OCI-LY3 (cell line): Measurements from ENCODE around the gene CRMP1.

Source experiments
- EZH2phosphoT487 ChIP-seq: fragments of 200-600 bp; shearing (Covaris generic); IDR thresholded peaks from 2 replicates; pipeline ENCODE4 v1.6.1; 2018; ENCODE audit warnings: antibody characterized with exemption, mixed run types, low read depth
- TF ChIP-seq, protein P1 (sequence below): fragments of 200-600, 300-600 bp; sonication (generic); IDR thresholded peaks from 2 replicates; pipeline ENCODE4 v1.5.1; 2014; ENCODE audit warnings: antibody characterized with exemption, low read length, low read depth

GRCh38 chr4:5821665-5822358, 71.1 kb downstream of the CRMP1 start:
- TF ChIP-seq, protein P1, sequence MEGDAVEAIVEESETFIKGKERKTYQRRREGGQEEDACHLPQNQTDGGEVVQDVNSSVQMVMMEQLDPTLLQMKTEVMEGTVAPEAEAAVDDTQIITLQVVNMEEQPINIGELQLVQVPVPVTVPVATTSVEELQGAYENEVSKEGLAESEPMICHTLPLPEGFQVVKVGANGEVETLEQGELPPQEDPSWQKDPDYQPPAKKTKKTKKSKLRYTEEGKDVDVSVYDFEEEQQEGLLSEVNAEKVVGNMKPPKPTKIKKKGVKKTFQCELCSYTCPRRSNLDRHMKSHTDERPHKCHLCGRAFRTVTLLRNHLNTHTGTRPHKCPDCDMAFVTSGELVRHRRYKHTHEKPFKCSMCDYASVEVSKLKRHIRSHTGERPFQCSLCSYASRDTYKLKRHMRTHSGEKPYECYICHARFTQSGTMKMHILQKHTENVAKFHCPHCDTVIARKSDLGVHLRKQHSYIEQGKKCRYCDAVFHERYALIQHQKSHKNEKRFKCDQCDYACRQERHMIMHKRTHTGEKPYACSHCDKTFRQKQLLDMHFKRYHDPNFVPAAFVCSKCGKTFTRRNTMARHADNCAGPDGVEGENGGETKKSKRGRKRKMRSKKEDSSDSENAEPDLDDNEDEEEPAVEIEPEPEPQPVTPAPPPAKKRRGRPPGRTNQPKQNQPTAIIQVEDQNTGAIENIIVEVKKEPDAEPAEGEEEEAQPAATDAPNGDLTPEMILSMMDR, result peak; percentile 66
- no peak for TF ChIP-seq EZH2phosphoT487
